ENCODE data around the gene PUDP.
"Not testable (repeated sequence)": the region's sequence is repeated elsewhere in the genome, so short reads cannot be mapped to it uniquely, and the experiment has no call there.

PUDP gene

DNA sequence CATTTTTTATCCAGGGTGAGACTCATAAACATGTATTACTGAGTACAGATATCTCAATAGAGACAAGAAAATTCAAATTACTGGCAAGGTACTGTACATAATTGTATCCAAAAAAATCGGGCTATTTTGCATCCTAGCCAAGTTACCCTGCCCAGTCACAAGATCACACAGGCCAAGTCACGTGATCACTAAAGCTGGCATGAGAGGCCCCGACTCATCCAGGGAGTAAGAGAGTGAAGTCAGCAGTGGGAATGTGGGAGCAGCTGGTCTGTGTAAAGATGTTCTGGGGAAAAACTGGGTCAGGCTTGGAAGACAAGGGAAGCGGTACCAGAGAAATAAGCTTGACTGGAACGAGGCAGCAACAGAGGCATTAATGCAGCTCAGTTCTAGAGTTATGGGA, 119.7 kb downstream of the PUDP start:
- TF ChIP-seq, protein P1, sequence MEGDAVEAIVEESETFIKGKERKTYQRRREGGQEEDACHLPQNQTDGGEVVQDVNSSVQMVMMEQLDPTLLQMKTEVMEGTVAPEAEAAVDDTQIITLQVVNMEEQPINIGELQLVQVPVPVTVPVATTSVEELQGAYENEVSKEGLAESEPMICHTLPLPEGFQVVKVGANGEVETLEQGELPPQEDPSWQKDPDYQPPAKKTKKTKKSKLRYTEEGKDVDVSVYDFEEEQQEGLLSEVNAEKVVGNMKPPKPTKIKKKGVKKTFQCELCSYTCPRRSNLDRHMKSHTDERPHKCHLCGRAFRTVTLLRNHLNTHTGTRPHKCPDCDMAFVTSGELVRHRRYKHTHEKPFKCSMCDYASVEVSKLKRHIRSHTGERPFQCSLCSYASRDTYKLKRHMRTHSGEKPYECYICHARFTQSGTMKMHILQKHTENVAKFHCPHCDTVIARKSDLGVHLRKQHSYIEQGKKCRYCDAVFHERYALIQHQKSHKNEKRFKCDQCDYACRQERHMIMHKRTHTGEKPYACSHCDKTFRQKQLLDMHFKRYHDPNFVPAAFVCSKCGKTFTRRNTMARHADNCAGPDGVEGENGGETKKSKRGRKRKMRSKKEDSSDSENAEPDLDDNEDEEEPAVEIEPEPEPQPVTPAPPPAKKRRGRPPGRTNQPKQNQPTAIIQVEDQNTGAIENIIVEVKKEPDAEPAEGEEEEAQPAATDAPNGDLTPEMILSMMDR (IDR thresholded peaks at IDR 0.05; ENCODE audit: low read depth, low read length) = no peak
- Histone ChIP-seq H3K4me1 (no peaks in the 10 kb centered on the region), H3K4me3 (ENCODE audit: low read depth, low read length) (no peak overlapping the region), H3K9me3 (no peaks in the 10 kb centered on the region), H3K27me3 (no peaks in the 10 kb centered on the region), H3K36me3 (no peaks in the 10 kb centered on the region)
- no peak for DNase-seq

GRCh38 chrX:7027071-7027470, 120.9 kb downstream of the PUDP start:
- DNase-seq = no peak
- no peaks in the 10 kb centered on the region for H3K36me3 ChIP-seq
- no peak overlapping the region for H3K4me3 ChIP-seq (ENCODE audit: low read depth, low read length)
- TF ChIP-seq, protein P1 (IDR thresholded peaks at IDR 0.05; ENCODE audit: low read depth, low read length) = no peak
- no peaks in the 10 kb centered on the region for H3K4me1 ChIP-seq
- no peaks in the 10 kb centered on the region for H3K9me3 ChIP-seq
- no peaks in the 10 kb centered on the region for H3K27me3 ChIP-seq

GRCh38 chrX:7026365-7026764, 121.6 kb downstream of the PUDP start:
- H3K9me3 ChIP-seq, DNase-seq: not testable (repeated sequence)

DNA sequence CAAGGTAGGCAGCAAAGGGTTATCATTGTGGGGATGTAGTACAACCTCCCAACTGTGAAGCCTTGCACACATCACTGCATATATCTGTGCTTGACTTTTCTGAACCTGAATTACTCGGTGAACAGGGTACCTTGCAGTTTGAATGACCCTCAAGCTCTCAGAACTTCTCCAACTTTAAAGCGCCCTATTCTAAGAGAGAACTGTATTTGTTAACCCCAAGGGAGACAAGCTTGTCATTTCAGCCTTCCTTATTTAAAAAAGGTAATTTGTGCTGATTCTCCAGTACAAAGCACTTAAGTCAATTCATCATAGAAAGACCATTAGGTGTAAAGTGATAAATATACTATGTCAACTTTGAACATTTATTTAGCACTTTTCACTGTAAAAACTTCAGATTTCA, 122.5 kb downstream of the PUDP start:
- no peaks in the 10 kb centered on the region for H3K9me3 ChIP-seq
- H3K4me1 ChIP-seq = no peaks in the 10 kb centered on the region
- H3K36me3 ChIP-seq = no peaks in the 10 kb centered on the region
- no peaks in the 10 kb centered on the region for H3K27me3 ChIP-seq
- no peak for DNase-seq
- TF ChIP-seq, protein P1 (IDR thresholded peaks at IDR 0.05; ENCODE audit: low read depth, low read length) = no peak
- H3K4me3 ChIP-seq (ENCODE audit: low read depth, low read length) = no peak overlapping the region

More at GRCh38 chrX:7026365-7026764, 121.6 kb downstream of the PUDP start:
- not testable (repeated sequence) for H3K36me3 ChIP-seq; H3K4me1 ChIP-seq; H3K4me3 ChIP-seq (ENCODE audit: low read depth, low read length); H3K27me3 ChIP-seq

- Histone ChIP-seq H3K9me3 (no peaks in the 10 kb centered on the region), H3K36me3 (no peaks in the 10 kb centered on the region), H3K4me3 (ENCODE audit: low read depth, low read length) (no peak overlapping the region), H3K4me1 (no peaks in the 10 kb centered on the region), H3K27me3 (no peaks in the 10 kb centered on the region)
- TF ChIP-seq, protein P1 (IDR thresholded peaks at IDR 0.05; ENCODE audit: low read depth, low read length) = no peak
- no peak for DNase-seq
These were observed 123.1 kb downstream of the PUDP start for GRCh38 chrX:7024850-7025249.

GRCh38 chrX:7022996-7023395, 125.0 kb downstream of the PUDP start:
- DNase-seq; H3K9me3 ChIP-seq; H3K4me1 ChIP-seq; H3K4me3 ChIP-seq (ENCODE audit: low read depth, low read length); H3K36me3 ChIP-seq; H3K27me3 ChIP-seq: not testable (repeated sequence)

GRCh38 chrX:7021991-7022390, 126.0 kb downstream of the PUDP start:
- H3K27me3 ChIP-seq = no peaks in the 10 kb centered on the region
- no peaks in the 10 kb centered on the region for H3K36me3 ChIP-seq
- H3K4me3 ChIP-seq (ENCODE audit: low read depth, low read length) = no peak overlapping the region
- H3K4me1 ChIP-seq = no peaks in the 10 kb centered on the region
- H3K9me3 ChIP-seq = no peaks in the 10 kb centered on the region
- TF ChIP-seq, protein P1 (IDR thresholded peaks at IDR 0.05; ENCODE audit: low read depth, low read length) = no peak
- no peak for DNase-seq
